NCI-H524 (cell line): ENCODE measurements around the gene SURF4.
"Not testable (repeated sequence)": the region's sequence is repeated elsewhere in the genome, so short reads cannot be mapped to it uniquely, and the experiment has no call there.

Experiments
- DNase-seq, 2 experiments: peaks; one replicate each; lab custom pipeline; 2025; lab: John Stamatoyannopoulos, UW

Gene SURF4

DNA sequence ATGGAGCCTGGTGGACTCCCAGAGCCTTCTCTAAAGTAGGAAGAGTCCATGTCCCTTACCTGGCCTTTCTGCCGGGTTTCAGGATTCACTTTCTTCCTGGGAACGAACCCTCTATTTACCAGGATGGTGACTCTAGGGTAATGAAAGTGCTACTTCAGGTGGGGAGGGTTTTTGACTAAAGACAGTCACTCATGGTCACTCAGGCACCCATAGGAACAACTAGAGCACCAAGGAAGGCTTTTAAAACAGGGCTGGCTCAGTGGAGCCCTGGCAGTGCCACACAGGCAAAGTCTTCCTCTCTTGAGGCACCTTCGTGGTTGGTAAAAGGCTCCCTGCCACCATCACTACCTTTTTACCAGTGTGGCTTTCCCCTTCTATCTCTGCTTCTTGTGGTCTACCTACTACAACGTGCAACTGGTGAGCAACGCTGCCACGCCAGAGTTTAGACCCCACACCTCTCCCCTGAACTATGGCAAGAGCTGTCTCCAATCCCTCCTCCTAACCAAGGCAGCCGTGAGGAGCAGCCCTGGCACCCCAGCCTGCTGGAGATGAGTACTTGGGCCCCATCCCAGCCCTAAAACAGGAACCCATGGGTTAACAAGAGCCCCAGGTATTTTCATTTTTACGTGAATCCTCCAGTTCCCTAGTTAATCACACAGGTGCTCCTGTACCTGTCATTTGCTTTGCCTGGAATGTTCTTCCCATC, 23.1 kb downstream of the SURF4 start:
- peak in 1 of 2 experiments; percentile 38 for DNase-seq

DNA sequence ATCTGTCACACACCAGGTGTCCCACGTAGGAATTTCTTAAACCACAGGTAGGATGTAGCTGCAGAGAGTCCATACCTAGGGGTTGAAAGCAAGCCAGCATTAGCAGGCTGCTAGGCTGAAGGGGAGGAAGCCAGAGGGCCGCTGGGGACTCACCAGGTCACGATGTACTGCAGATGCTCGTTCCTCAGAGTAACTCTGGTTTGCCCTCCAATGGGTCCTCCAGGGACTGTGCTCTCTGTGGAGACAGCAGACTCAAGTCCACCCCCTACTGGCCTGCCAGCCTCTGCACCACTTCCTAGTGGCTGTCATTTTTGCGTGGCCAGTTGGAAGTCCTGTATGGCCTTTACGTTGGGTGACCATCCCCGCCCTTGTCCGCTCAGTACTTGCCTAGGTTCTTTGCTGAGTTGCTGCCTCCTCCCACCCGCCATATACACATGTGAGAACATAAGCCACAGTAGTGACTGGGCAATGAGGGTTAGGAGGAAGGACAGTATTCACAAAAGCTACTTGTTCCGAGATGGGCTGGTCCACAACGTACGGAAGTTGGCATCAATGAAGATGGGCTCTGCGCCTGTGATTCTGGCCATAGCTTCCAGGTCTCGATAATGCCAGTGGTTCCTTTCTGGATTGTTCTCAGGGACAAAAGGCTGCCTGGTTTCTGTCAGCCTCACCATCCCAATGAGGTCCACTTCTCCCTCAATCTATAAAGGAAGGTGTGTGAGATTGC, 23.8 kb downstream of the SURF4 start:
- peak in 1 of 2 experiments; percentile 72 for DNase-seq

DNA sequence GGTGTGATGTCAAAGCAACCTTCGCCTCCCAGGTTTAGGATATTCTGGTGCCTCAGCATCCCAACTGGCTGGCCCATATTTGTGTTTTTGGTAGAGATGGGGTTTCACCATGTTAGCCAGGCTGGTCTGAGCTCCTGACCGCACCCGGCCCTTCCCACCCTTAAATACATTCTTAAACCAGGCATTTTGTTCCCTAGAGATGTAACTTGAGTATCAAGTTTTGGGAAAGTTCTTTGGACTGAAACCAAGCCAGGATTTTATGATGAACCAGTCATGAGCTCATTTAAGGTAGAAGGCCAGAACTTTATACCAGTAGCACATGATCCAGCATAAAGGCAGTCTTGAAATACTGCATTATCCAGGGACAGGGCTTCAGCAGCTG, 24.3 kb downstream of the SURF4 start:
- no peak for DNase-seq

DNA sequence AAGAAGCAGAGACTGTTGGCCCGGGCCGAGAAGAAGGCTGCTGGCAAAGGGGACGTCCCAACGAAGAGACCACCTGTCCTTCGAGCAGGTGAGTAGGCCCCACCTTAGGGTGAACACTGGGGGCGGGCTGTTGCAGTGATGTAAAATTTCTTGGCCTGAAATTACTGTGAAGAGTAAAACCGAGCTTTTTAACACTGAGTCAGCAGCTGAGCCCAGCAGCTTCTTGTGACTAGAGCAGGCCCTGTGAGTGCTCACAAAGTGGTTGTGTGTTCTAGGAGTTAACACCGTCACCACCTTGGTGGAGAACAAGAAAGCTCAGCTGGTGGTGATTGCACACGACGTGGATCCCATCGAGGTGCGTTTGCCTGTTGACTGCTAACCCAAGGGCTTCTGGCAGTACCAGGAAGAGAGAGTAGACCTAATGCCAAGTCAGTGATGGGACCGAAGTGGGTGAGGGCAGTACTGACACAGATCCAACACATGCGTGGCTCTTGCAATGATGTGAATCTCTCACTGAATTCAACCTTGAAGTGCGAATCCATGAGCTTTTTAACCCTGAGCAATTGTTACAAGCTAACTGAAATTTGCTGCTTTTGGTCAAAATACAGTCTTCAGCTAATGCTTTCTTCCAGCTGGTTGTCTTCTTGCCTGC, 25.8 kb downstream of the SURF4 start:
- DNase-seq = no peak

DNA sequence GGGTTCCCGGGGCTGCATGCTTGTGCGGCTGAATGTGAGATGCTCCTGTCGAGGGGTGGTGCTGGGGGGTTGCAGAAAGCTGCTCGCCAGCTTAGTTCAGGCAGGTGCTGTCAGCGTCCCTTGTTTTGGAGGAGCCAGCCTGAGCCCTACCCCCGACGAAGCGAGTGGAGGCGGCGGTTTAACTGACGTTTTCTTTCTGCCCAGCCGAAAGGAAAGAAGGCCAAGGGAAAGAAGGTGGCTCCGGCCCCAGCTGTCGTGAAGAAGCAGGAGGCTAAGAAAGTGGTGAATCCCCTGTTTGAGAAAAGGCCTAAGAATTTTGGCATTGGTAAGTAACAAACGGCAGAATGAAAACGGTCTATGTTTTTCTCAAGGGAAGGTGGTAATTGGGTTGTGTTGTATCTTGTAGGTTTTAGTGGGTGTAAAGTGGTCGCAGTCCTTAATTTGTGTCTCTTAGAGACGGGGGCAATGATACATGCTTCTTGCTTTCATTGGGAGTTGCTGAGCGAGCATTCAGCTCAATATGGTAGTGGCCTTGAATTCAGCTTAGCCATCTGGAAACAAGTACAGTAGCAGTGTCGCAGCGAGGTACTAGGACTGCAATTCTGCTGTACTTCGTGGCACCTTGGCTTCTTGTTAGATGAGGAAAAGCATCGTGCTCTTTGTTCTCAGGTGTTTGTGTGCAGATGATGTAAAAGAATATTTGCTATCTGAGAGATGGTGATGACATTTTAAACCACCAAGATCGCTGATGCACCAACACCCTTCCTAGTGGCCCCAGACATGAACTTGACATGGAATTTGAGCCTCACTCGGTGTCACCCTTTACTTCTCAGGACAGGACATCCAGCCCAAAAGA, 26.9 kb downstream of the SURF4 start:
- DNase-seq = no peak

DNA sequence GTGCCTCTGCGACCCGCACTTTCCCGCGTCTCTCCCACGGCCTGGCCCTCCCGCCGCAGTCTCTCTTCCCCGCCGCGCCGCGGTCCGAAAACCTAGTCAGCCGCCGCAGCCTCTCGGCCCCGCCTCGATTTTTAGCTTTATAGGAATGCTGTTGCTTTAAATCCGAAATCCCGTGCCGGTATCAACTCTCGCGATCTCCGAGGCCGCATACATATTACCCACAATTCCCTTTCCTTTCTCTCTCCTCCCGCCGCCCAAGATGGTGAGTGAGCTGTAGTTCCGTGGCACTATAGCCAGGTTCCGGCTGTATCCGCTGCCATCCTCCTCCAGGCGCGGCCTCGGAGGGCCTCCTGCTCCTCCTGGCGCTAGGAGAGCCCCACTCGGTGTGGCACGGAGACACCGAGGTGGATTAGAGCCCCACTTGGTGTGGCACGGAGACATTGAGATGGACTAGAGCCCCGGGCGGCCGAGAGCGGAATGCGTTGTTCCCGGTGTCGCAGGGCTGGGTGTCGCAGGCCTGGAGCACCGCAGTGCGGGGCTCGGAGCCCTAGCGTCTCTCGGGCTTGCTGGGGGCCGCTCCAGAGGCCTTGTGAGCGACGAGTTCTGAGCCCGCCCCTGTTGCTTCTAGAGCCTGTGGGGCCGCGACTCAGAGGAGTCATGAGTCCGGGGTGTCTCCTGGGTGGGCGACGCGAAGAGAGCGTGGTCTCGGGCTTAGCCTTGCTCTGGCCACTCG, 27.7 kb downstream of the SURF4 start, which contains the start of the genes MED22 and RPL7A:
Gene MED22, minus strand, starts transcription at position 147 of the 733 bp plus-strand sequence. CDS start 1,469 bp downstream, outside the sequence.
Gene RPL7A, plus strand, starts transcription at position 234 of the 733 bp plus-strand sequence. Its CDS starts 26 bp downstream, at position 260.
- peak; percentile 91 to 96 for DNase-seq

DNA sequence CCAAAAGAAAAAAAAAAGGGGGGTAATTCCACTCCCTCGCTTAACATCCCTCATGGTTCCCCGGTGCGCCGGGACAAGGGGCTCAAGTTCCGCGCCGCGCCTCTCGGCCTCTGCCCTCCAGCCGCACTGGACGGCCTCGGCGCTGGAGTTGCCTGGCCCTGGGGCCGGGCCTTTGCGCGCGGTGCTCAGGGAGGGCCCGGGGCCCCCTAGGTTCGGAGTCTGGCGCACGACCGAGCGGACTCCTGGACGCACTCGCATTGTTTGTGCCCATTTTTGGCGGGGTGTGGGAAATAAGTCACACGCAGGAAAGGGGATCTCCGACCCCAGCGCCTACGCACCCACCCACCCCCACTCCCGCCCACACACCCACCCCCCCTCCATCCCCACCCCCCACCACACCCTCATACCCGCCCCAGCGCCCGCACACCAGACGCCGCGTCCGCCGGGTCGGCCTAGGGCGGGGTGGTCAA, 28.3 kb downstream of the SURF4 start:
- peak in 1 of 2 experiments; percentile 45 for DNase-seq

DNA sequence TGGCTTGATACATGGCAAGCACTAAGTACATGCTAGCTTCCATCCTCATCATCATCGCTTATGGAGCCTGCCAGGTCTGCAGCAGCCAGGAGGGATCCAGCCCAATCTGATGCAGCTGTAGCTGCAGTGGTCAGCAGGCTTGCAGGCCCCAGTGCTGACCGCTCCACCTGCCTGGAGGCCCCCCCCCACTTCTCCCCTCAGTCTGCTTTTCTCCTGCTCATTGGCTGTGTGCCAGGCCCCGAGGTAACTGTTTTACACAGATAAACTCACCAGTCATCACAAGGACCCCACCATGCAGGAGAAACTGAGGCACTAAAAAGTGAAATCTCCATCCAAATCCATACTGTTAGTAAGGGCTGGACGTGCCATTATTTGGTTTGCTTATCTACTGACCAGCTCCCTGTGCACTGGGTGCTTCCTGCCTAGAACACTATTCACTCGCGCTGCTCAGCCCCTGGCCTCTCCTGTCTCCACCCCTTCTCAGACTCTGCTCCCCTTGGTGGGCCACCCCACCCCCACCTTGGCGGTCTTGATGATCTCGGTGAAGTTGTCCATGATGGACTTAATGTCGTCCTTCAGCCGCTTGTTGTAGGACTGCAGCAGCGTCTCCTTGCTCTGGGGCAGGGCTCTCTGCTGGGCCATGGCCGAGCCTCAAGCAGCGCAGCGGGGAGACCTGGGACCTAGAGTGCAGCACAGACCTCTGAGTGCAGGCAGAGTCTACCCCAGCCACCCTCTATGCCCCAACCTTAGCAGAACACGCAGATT, 29.7 kb downstream of the SURF4 start:
- DNase-seq = no peak

DNA sequence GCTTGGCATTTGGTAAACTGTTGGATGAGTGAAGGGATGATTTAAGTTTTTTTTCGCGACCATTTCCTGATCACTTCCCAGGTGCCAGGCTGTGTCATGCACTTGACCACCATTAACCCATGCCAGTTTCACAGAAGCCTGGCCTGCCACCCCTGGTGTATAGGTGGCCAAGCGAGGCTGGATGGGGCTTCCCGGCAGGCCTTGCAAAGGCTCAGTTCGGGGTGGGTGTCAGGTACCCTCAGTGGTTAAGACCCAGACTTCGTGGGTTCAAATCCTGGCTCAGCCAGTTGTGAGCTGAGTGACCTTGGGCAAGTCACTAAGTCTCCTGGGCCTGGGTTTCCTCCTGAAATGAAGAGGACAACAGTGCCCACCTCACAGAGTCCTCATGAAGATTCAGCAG, 30.3 kb downstream of the SURF4 start:
- DNase-seq = no peak

DNA sequence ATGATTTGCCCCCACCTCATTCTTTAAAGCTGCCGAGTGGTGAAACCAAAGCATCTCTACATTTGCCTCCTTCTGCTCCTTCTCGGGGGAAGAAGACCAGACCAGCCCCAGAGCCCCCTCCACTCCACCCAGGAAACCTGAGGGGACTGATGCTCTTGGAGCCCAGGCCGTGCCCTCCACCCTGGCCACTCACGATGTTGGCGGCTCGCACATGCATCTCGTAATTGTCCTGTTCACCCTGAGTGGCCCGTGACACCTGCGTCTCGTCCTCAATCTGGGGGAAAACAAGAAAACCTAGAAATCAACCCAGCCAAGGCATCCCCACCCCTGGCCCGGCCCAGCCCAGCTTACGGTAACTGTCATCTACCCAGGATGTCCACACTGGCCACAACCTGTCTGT, 30.9 kb downstream of the SURF4 start:
- DNase-seq = no peak

DNA sequence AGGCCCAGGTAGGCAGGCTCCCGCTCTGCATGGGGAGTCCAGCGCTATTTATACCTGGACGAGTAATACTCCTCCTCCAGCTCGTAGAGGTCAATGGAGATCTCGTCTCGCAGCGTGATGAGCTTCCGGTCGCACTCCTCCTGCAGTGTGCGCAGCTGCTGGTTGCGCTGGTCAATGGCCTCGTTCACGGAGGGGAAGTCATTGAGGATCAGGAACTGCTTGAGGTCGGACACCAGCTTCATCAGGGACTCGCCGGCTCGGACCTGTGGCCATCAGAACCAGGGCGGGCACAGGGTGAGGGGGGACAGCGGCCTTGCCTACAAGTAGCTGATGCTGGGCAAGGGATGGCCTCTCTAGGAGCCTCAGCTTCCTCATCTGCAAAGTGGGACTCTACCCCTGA, 31.8 kb downstream of the SURF4 start:
- DNase-seq = no peak

DNA sequence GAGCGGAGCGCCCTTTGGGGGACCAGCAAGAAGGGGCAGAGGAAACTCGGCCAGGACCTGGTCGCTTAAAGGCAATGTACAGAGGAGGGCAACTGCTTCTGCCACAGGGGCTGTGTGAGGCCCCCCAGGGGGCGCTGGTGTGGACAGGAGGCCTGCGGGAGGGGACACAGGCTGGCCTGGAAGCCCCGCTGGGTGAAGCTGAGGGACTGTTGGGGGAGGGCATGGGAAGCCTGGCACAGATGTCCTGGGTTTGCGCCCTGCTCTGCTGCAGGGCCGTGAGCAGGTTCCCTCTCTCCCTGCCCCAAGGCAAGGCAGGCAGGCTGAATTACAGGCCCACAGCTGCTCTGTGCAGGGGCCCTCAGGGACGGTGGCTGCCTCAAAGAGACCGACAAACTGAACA, 33.3 kb downstream of the SURF4 start:
- DNase-seq = peak; percentile 38 to 69

DNA sequence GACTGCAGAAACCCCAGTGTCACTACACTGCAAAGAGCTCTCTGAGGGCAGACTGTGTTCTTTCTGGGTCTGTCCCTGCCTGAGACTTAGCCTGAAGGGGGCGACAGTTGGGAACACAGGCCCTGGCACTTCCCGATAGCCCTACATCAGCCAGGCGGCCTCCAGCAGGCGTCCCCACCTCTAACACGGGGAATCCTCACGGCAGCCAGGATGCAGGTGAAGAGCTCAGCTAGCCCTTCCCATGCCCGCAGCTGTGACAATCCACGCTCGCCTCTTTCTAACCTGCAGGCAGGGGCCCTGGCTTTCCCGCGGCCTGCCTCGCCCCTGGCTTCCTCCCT, 33.8 kb downstream of the SURF4 start:
- peak in 1 of 2 experiments; percentile 19 for DNase-seq

DNA sequence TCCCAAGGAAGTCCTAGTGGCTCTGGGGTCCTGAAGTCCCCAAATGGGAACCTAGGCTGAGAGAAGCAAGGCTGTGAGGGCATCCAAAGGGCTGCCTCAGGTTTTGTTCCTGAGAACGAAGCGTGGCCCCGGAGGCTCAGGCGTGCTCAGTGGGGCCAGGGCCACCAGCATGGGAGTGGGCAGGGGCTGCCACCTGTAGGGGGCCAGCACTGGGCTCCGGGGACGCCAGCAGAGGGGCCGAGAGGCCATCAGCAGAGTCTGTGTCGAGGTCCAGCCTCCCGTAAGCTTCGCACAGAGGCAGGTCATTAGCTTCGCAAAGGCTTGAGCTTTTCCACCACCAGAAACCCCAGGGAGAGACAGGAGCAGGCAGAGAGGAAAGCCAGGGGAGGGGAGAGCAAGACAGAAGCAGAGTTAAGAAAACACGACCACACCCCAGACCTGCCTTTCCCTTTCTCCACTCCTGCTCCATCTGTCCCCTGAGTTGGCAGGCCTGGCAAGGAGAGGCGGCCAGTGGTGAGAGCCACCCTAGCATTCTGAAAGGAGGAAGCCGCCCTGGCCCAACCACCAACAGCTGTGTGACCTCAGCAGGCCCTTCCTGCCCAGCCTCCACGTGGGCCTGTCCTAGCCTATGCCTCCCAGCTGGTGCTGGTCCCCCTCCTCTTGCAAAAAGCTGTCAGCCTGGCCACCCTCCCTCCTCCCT, 34.3 kb downstream of the SURF4 start:
- no peak for DNase-seq

DNA sequence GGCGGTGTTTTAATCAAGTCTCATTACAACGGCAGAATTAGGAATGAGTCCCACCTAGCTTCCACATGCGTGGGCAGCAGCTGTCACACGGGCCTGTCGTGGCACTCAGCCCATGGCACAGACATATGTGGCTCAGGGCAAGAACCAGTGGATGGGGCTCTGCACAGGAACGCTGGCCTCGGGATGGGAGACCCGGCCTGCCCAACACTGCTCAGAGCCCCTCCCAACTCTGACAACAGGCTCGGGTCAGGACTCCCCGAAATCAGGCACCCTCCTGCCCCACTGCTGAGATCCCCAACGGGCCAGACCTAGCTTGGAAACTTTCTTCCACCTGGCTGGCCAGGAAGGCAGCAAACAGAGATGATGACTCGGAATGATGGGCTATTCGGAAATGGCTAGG, 34.9 kb downstream of the SURF4 start:
- DNase-seq = no peak

DNA sequence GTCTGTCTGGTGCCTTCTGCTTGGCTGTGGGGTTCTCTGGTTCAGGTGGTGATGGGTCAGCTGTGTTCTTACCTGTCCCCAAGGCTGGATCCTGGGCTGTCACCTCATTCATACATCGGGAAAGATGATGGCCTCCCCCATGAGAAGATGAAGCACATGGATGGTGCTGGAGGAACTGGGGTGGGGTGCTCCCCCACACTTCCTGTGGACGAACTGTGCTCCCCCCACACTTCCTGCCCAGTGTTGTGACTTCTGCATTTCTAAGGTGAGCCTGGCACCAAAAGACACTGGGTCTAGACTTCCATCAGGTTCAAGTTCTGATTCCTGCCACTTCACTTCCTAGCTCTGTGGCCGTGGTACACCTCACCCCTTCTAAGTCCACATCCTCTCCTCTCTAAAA, 35.6 kb downstream of the SURF4 start:
- DNase-seq = no peak

DNA sequence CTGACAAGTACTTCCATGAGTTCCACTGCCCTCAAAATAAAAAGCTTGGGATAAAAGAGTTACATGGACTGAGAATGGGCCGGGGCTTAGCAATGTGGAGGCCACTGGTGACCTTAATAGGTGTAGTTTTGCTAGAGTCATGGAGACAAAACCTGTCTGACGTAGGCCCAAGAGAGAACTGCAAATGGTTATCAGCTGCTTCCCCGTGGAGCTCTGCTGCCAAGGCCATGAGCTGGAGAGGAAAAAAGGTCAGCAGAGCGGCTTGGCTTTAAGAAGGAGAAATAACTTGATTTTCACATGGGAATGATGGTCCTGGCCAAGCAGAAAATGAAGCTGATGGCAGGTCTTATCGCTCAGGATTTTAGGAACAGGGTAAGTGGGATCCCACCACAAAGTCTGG, 36.2 kb downstream of the SURF4 start:
- no peak for DNase-seq

DNA sequence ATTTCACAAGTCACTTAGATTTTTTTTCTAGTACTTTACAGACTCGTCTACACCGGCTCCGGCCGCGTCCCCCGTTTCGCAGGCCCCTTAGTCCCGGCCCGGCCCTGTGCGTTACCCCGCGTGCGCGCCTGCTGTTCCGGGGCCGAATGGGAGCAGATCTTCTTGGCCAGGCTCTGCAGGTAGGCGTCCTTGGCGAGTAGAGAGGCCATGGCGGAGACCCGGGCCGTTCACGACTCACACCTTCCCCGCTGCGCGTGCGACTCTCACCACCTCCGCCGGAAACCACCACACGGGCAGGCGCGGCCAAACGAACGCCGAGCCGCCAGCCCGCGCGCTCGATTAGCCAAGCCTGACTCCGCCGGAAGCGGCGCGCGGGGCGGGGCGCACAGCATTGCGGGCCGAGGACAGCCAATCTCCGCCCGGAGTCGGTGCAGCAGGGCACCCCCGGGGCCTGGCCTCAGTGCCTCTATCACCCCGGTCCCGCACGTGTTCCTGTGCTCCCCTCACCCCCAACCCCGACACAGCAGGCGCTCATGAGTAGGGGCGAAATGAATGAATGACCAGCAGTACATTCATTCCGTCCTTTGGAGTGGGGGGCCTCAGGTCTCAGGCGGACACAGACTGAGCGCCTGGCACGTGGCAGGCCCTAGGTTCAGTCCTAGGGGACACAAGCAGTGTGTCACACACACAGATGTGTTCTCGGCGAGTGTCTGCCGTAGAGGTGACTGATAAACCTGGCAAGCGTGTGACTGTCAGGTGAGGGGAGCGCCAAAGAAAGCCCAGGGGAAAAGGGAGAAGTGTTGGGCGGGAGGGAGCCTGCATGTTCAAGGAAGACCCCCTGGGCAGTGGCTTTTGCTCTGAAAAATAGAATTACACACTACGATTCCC, 39.7 kb downstream of the SURF4 start, which contains the start of gene SURF6:
Gene SURF6, minus strand, starts transcription at position 265 of the 888 bp plus-strand sequence. Its CDS starts 56 bp downstream, at position 209.
- peak; percentile 92 to 94 for DNase-seq

DNA sequence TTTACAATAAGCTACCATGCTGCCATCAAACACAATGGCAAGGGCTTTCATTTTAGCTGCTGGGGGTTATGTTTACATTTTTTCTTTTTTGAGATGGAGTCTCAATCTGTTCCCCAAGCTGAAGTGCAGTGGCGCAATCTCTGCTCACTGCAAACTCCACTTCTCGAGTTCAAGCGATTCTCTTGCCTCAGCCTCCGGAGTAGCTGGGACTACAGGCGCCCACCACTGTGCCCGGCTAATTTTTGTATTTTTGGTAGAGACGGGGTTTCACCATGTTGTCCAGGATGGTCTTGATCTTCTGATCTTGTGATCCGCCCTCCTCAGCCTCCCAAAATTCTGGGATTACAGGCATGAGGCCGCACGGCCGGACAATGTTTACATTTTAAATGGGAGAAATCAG, 41.0 kb downstream of the SURF4 start:
- not testable (repeated sequence) for DNase-seq
